GM18511 (cell line): ENCODE results near the gene ASB11.
A peak's percentile ranks its signal among the peaks of the same experiment; 100 is the strongest.

ENCODE experiments used
- ATAC-seq: cut with Tn5 transposase; IDR thresholded peaks from one replicate; pipeline ENCODE4 v1.9.1; 2021; ENCODE audit warnings: mild to moderate bottlenecking, moderate library complexity; ENCODE audit not compliant: unreplicated experiment

The ASB11 gene

DNA sequence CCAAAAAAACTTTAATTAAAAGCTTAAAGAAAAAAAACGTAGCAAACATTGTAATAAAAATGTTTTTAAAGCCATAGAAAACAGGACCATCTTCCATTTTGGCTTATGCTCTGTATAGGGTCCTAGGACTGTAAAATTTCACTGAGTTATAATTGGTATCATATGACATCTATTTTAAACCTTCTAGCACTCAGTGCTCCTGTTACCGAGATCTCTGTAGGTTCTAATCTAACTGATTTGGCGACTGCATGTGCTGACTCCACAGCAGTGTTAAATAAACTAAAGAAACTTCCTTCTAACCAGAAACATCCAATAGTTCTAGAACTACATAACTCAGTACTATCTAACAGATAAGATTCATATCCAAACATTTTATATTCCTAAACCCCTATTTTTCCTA, at the start of gene ASB11:
ASB11 (minus strand) TSS at position 132 of the 400 bp plus-strand sequence; CDS start at position 97, 35 bp downstream.
- no peak for ATAC-seq

- no peak for ATAC-seq
Observed at GRCh38 chrX:15359701-15360100, 44.3 kb upstream of the ASB11 start.

DNA sequence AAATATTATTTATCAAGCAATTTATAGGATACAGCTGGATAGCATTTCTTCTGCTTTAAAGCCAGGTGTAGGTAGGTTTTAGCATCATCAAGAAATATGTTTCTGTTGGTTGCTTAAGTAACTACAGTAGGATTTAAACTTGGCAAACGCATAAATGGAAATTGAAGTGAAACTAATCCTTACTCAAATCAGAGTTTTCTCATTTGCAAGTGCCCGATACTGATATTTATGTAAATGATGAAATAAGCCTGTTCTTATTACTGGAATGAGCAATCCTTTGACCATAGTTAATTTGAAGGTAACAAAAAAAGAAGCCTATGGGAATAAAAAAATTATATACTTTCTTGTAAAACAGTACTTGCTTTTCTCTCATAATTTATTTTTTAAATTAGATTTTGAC, 43.1 kb upstream of the ASB11 start:
- no peak for ATAC-seq

GRCh38 chrX:15356444-15356843, 41.0 kb upstream of the ASB11 start:
- ATAC-seq, result no peak

GRCh38 chrX:15350329-15350996, 35.0 kb upstream of the ASB11 start:
- no peak for ATAC-seq

- peak; percentile 60 for ATAC-seq
Observed at GRCh38 chrX:15349046-15349445, 33.6 kb upstream of the ASB11 start.

- no peak for ATAC-seq
Observed at GRCh38 chrX:15345976-15346375, 30.5 kb upstream of the ASB11 start.

GRCh38 chrX:15344106-15344505, 28.7 kb upstream of the ASB11 start:
- no peak for ATAC-seq

DNA sequence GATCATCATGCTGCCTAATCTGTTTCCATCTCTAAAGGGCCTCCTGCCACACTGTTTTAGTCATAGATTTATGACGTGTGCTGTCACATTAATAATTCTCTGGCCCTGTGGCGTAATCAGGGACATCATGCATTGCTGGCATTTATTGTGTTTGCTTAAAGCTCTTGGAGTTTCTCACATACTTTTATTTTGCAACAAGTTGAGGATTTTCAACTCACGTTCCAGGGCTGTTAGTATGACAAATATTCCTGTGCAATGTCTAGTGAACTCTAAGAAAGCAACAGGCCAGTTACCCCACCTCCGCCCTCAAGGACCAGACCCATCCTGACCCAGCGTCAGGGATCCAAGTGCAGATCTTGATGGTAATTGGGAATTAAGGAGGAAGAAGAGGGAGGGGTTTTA, 27.6 kb upstream of the ASB11 start:
- no peak for ATAC-seq

DNA sequence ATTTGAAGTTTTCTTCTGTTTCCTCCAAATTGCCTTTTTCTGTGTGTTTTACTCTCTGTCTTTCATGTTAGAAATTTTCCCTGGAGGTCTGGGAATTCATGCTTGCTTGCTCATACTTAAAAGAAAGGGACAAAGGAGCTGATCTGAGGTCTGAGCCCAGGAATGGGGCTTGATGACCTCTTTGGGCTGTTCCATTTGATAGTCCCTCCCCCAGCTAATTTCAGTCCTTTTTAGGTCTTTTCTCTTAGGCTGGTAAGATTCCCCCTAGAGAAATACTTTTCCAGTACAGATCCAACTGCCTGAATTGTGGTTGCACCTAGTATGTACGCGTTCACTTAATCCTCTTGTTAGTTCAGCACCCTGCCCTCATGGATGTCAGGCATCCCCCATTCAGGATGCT, 25.4 kb upstream of the ASB11 start:
- no peak for ATAC-seq

DNA sequence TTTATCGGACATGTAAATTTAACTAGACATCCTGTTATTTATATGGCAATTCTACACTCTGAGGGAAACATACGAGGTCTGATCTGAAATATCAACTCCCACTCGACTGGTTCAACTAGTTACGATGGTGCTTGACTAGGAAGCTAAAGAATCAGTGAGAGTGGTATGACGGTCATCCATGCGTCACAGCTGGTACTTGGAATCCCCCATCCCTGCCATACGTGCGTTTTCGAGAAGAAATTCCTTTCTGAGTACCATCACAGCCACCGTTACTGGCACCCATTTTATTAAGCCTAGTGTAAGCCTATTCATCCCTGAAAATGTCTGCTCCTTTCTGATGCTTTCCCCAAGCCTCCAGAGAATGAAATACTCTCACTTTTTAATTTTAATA, 20.6 kb upstream of the ASB11 start:
- no peak for ATAC-seq

DNA sequence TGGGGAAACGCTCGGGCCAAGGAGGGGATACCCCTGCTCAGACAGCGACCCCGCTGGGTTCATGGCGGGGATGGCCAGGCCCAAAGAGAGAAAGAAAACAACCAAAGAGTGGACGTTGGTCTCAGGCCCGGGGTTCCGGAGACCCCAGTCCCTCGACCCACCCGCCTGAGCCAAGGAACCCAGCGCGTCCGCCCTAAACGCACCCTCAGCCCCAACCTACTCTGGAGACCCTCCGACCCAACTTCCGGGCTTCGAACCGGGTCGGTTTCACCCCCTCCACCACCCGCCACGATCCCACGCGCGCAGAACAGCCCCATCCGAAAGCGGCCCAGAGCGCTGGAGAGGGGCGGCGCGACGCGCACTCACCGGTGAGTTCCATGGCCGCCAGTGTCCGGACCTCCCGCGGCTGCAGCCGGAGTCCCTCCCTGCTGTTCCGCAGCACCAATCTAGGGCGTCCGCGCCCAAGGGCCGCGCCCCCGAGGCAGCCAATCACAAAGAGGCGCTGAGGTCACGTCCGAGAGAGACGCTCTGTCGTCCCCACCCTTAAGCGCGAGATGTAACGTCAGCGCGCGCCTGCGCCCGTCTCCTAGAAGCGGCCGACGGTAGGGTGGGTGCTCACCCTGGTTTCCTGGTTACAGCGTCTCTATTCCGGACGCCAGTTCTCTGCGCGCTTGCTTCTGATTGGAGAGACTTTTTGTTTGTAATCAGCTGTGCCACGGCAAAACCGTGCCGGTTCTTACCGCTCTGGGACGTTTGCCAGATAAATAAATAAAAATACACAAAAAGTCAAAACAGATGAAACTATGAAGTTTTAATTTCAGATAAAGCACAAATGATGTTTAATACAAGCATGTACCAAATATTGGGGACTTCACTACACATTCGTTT, 19.9 kb upstream of the ASB11 start, which contains the start of gene PIGA:
PIGA (minus strand) TSS at position 389 of the 888 bp plus-strand sequence. CDS start 3,593 bp downstream, outside the sequence.
- ATAC-seq, result peak; percentile 97

- ATAC-seq, result no peak
Observed at GRCh38 chrX:15334561-15334960, 19.1 kb upstream of the ASB11 start.

DNA sequence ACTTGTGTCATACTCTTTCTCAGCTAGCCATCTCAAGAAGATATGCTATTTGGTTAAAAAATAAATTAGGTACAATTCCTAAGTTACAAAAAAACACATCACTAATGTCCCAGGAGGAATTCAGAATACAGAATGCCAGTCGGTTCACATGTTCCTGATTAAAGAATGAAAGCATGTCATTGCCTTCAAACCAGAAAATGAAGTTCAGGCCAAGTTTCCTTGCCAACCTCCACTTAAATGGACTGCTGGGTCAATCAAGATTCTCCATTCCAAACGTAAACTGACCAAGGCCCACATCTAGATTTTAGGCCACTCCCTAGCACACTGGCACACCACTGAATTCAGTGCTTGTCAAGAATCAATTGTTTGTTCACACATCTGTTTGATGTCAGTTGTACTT, 13.4 kb upstream of the ASB11 start:
- ATAC-seq, result no peak

- no peak for ATAC-seq
Observed at GRCh38 chrX:15328131-15328530, 12.7 kb upstream of the ASB11 start.

DNA sequence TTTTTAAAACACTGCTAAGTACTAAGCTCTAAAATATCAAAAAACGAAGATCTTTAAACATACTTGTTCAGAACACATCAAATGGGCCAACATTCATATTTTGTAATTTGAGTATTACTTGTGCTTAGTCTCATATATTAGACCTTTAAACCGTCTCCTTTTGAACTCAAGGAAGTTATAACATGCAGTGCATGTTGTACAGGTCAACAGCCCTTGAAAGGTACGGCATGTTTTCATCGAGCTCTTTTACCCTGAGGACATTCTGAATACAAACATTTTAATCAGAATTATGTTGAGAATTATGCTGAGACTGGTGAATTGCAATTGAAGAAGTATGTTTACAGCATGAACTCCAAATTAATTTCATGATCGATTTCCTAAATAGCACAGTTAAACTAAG, 7.0 kb upstream of the ASB11 start:
- no peak for ATAC-seq

DNA sequence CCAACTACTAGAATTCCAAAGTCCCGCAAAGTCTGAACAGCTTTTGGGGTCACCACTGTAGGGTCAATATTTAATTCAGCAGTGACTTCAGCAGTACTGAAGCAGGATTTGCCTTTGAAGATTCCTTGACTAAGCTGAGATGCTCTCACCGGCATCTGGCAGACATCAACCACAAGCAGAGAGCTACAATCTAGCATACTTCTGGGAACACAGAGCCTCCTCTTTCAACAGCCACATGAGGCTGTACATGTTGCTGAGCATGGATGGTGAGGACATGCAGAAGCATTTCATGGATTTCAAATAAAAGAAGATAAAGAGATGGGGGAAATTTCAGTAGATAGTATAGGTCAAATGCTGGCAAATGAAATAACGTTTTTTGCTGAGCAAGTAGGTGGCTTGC, 6.6 kb upstream of the ASB11 start:
- no peak for ATAC-seq

- ATAC-seq, result no peak
Observed at GRCh38 chrX:15321447-15321846, 6.0 kb upstream of the ASB11 start.

DNA sequence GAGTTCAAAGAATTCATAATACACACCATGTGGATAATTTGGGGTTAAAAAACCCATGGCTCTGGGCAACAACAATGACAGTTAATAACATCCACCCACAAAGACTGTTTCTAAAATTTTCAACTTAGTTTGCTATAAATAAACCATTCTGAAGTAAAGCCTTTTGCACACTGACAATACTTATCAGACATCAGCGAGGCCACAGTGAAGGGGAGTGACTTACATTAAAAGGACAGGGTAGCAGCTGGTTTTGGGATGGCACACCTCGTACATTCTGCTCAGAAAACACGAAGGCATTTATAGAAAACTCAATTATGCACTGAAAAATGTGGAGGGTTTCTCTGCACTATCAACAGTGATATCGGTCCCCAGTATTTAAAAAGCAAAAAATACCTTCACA, 4.9 kb upstream of the ASB11 start:
- no peak for ATAC-seq

DNA sequence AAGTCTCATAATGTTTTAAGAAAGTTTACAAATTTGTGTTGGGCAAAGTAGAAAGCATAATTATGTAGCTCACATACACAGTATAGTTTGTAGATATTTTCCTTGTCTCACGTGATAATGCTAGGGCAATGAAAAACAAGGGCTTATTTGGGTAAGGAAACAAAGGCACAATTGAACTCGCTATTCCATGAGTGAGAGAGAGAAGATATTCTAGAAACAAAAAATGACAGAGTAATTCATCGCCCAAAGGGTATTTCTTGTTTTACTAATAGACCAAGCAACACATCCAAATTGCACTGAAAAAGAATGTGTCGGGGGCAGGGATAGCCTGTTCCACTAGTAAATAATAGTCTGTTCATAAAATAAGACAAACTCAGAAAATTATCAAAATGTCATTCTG, 3.6 kb upstream of the ASB11 start:
- no peak for ATAC-seq

GRCh38 chrX:15314472-15314871, 968 bp downstream of the ASB11 start:
- ATAC-seq, result no peak

DNA sequence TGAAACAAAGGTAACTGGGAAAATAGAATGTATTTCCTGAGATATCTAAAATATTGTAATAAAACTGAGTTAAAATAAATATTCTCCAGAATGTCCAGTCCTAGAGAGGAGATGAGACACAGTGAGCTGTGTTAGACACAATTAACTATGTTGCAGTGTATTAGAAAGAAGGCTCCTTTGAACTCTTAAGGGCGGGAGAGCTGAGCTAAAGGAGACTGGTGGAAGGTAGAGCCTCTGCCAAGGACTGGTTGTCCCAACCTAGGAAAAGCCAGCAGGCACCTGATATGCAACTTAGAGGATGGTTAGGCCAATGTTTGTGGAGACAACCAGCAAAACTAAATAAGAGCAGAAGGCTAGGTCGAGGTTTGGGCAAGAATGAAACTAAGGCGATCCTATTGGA, 4.3 kb downstream of the ASB11 start:
- no peak for ATAC-seq
